Psoas muscle (tissue), 8 donors: ENCODE data around the gene RBBP8. TPM values are rescaled to one million over a fixed set of nuclear protein-coding genes. Genes with fewer than 3 reads are reported as not detected.

ENCODE experiments used
- ATAC-seq, 4 donors: fragments of 200-7000 bp; cut with Tn5 transposase; one replicate each; pipeline ENCODE4 v1.9.1; 2020; ENCODE audit warnings: moderate library complexity in 3 of 4, mild to moderate bottlenecking in 2 of 4
- DNase-seq, 2 donors: peaks; one replicate each; pipeline ENCODE4 v3.0.0-alpha.2; 2020
- H3K27ac ChIP-seq: fragments of 200-600 bp; one replicate; pipeline ENCODE4 v1.8.0; 2022
- H3K27me3 ChIP-seq, 3 donors: fragments of 200-600 bp in 1 of 3; one replicate each; pipeline versions ENCODE4 v1.6.1 to v1.8.0; 2013 to 2022; ENCODE audit warnings: low read length in 2 of 3, mild to moderate bottlenecking in 2 of 3, moderate library complexity in 1 of 3; ENCODE audit not compliant: insufficient read depth in 3 of 3
- H3K36me3 ChIP-seq, 2 donors: fragments of 200-600 bp in 1 of 2; one replicate each; pipeline versions ENCODE4 v1.6.1 to v1.8.0; 2013 to 2022; ENCODE audit warnings: low read depth in 1 of 2, mild to moderate bottlenecking in 1 of 2, moderate library complexity in 1 of 2; ENCODE audit not compliant: insufficient read depth in 1 of 2
- H3K4me1 ChIP-seq: fragments of 200-600 bp; one replicate; pipeline ENCODE4 v1.8.0; 2022
- H3K4me3 ChIP-seq: fragments of 200-600 bp; one replicate; pipeline ENCODE4 v1.8.0; 2022; ENCODE audit warnings: mild to moderate bottlenecking
- H3K9me3 ChIP-seq: fragments of 200-600 bp; one replicate; pipeline ENCODE4 v1.8.0; 2022
- CTCF ChIP-seq: fragments of 200-600 bp; IDR thresholded peaks from one replicate; pipeline ENCODE4 v1.8.0; 2022; ENCODE audit warnings: antibody characterized with exemption
- WGBS, 3 donors: extraction: QIAGEN DNeasy Blood & Tissue Kit; methylation state at CpG; one replicate each; pipeline versions ENCODE4 v1.1.6 to v1.1.7; 2013; 5-methylcytosine and 5-hydroxymethylcytosine counted together
- intact Hi-C, 2 donors: fragments of 100-400 bp; cut with DNase I; formaldehyde crosslinking; loops; one replicate each; pipeline versions ENCODE4 v1.11.0 to v1.14.2; 2022
- polyA plus RNA-seq, 3 donors: library from polyadenylated mRNA; stranded (reverse); fragments of 200-250 nt; gene quantifications; one replicate each; pipeline ENCODE4 v1.2.3, GENCODE V29; 2013
- total RNA-seq, 4 donors: library from RNA; stranded (reverse); fragmentation: NEBNext Ultra II Directional in 2 of 4; extraction: Animal tissue kit (Norgen Biotek cat#: 25700) in 2 of 4; gene quantifications; one replicate each; pipeline versions ENCODE4 v1.2.1 to v1.2.4, GENCODE V29; 2021 to 2023
- donor health status: healthy with polysubstance abuse.
- donor health status: DM: no; HTN: no; CAD: no; lungs with moderate emphysema.
- donor health status: Bipolar disorder and iron deficiency.
- donor health status: healthy.
- donor health status: DM: yes; HTN: yes; CAD: no.
- donor health status: DM: no; HTN: no; CAD: no.
- donor health status: DM: no; HTN: no; CAD: no.
- donor health status: DM: yes; HTN: yes; CAD: no.

RBBP8 gene
- total and polyA plus RNA-seq, 7 donors, result 2.0 to 6.6 (median 2.8) TPM

GRCh38 chr18:22974001-22974400, 40.9 kb downstream of the RBBP8 start:
- Histone ChIP-seq H3K4me1 (no peaks in the 10 kb centered on the region), H3K9me3 (no peaks in the 10 kb centered on the region), H3K36me3 (no peaks in the 10 kb centered on the region), H3K27me3 (no peaks in the 10 kb centered on the region), H3K4me3 (no peak overlapping the region), H3K27ac (no peak overlapping the region)
- intact Hi-C loops, result no loop called here
- DNase-seq, result no peak
- ATAC-seq, result no peak
- TF ChIP-seq CTCF, result no peak

GRCh38 chr18:22974707-22975106, 41.6 kb downstream of the RBBP8 start:
- H3K27me3 ChIP-seq, result no peaks in the 10 kb centered on the region
- TF ChIP-seq CTCF, result no peak
- no peaks in the 10 kb centered on the region for H3K9me3 ChIP-seq
- intact Hi-C loops, result no loop called here
- 93 to 99% (median 96%) methylated on average over 5 of the region's 5 CpGs for WGBS, 3 donors
- H3K27ac ChIP-seq, result no peak overlapping the region
- ATAC-seq, result no peak
- no peaks in the 10 kb centered on the region for H3K4me1 ChIP-seq
- no peak for DNase-seq
- no peaks in the 10 kb centered on the region for H3K36me3 ChIP-seq
- H3K4me3 ChIP-seq, result no peak overlapping the region

GRCh38 chr18:22975508-22975907, 42.4 kb downstream of the RBBP8 start:
- Histone ChIP-seq H3K27me3 (no peaks in the 10 kb centered on the region), H3K4me1 (no peaks in the 10 kb centered on the region), H3K4me3 (no peak overlapping the region), H3K27ac (no peak overlapping the region), H3K36me3 (no peaks in the 10 kb centered on the region), H3K9me3 (no peaks in the 10 kb centered on the region)
- DNase-seq, result no peak
- WGBS, 3 donors, result 90 to 100% (median 95%) methylated on average over 1 of the region's 1 CpG
- no peak for TF ChIP-seq CTCF
- intact Hi-C loops, result no loop called here
- no peak for ATAC-seq

- no peak overlapping the region for H3K4me3 ChIP-seq
- no peak for TF ChIP-seq CTCF
- intact Hi-C loops, result no loop called here
- ATAC-seq, result no peak
- H3K9me3 ChIP-seq, result no peaks in the 10 kb centered on the region
- H3K27me3 ChIP-seq, result no peaks in the 10 kb centered on the region
- 48 to 63% (median 56%) methylated on average over 5 of the region's 5 CpGs for WGBS, 3 donors
- no peaks in the 10 kb centered on the region for H3K36me3 ChIP-seq
- H3K4me1 ChIP-seq, result no peaks in the 10 kb centered on the region
- no peak for DNase-seq
- no peak overlapping the region for H3K27ac ChIP-seq
These were observed 44.9 kb downstream of the RBBP8 start for GRCh38 chr18:22977847-22978701.

GRCh38 chr18:22980394-22980793, 47.3 kb downstream of the RBBP8 start:
- no peak overlapping the region for H3K27ac ChIP-seq
- no peaks in the 10 kb centered on the region for H3K4me1 ChIP-seq
- no peak overlapping the region for H3K4me3 ChIP-seq
- 93 to 100% (median 100%) methylated on average over 1 of the region's 1 CpG for WGBS, 3 donors
- H3K9me3 ChIP-seq, result no peaks in the 10 kb centered on the region
- no peak for TF ChIP-seq CTCF
- no peaks in the 10 kb centered on the region for H3K27me3 ChIP-seq
- no peaks in the 10 kb centered on the region for H3K36me3 ChIP-seq
- ATAC-seq (no peak), DNase-seq (no peak)
- intact Hi-C loops, result no loop called here
